ENCODE results near the gene SUGCT.
"Not testable (repeated sequence)": the region's sequence is repeated elsewhere in the genome, so short reads cannot be mapped to it uniquely, and the experiment has no call there.

- TF ChIP-seq, protein P1, sequence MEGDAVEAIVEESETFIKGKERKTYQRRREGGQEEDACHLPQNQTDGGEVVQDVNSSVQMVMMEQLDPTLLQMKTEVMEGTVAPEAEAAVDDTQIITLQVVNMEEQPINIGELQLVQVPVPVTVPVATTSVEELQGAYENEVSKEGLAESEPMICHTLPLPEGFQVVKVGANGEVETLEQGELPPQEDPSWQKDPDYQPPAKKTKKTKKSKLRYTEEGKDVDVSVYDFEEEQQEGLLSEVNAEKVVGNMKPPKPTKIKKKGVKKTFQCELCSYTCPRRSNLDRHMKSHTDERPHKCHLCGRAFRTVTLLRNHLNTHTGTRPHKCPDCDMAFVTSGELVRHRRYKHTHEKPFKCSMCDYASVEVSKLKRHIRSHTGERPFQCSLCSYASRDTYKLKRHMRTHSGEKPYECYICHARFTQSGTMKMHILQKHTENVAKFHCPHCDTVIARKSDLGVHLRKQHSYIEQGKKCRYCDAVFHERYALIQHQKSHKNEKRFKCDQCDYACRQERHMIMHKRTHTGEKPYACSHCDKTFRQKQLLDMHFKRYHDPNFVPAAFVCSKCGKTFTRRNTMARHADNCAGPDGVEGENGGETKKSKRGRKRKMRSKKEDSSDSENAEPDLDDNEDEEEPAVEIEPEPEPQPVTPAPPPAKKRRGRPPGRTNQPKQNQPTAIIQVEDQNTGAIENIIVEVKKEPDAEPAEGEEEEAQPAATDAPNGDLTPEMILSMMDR (IDR thresholded peaks at IDR 0.05) = not testable (repeated sequence)
- not testable (repeated sequence) for TF ChIP-seq POLR2AphosphoS5, POLR2A (IDR thresholded peaks at IDR 0.05)
Observed at GRCh38 chr7:40173121-40173520, 38.3 kb downstream of the SUGCT start.

All from stomach (tissue), 4 donors.